Ishikawa (cell line): ENCODE measurements around the gene SLC25A13.
A peak's percentile ranks its signal among the peaks of the same experiment; 100 is the strongest.

Experiments used
- CEBPB ChIP-seq: IDR thresholded peaks from 2 replicates; pipeline ENCODE4 v1.6.1; 2012
- CREB1 ChIP-seq: IDR thresholded peaks from 2 replicates; pipeline ENCODE4 v1.6.1; 2012; ENCODE audit warnings: low read depth
- EGR1 ChIP-seq: IDR thresholded peaks from 2 replicates; pipeline ENCODE4 v1.6.1; 2012
- EP300 ChIP-seq: IDR thresholded peaks from 2 replicates; pipeline ENCODE4 v1.6.1; 2012; ENCODE audit warnings: borderline replicate concordance
- FOXM1 ChIP-seq: IDR thresholded peaks from 2 replicates; pipeline ENCODE4 v1.6.1; 2012; ENCODE audit warnings: low read depth, borderline replicate concordance
- MAX ChIP-seq: IDR thresholded peaks from 2 replicates; pipeline ENCODE4 v1.6.1; 2012
- NFIC ChIP-seq: IDR thresholded peaks from 2 replicates; pipeline ENCODE4 v1.6.1; 2012
- RAD21 ChIP-seq: IDR thresholded peaks from 2 replicates; pipeline ENCODE4 v1.6.1; 2012; ENCODE audit warnings: low read depth
- REST ChIP-seq: IDR thresholded peaks from 2 replicates; pipeline ENCODE4 v1.6.1; 2012; ENCODE audit warnings: low read depth, mild to moderate bottlenecking
- TAF1 ChIP-seq: IDR thresholded peaks from 2 replicates; pipeline ENCODE4 v1.6.1; 2012; ENCODE audit warnings: low read depth, mild to moderate bottlenecking
- TCF12 ChIP-seq: IDR thresholded peaks from 2 replicates; pipeline ENCODE4 v1.6.1; 2012; ENCODE audit warnings: low read depth
- TEAD4 ChIP-seq: IDR thresholded peaks from 2 replicates; pipeline ENCODE4 v1.6.1; 2012
- USF1 ChIP-seq: IDR thresholded peaks from 2 replicates; pipeline ENCODE4 v1.6.1; 2012
- YY1 ChIP-seq: IDR thresholded peaks from 2 replicates; pipeline ENCODE4 v1.6.1; 2012; ENCODE audit warnings: low read depth
- ZBTB7A ChIP-seq: IDR thresholded peaks from 2 replicates; pipeline ENCODE4 v1.6.1; 2012; ENCODE audit warnings: low read depth

SLC25A13 gene

GRCh38 chr7:96075510-96076349 lies 246.2 kb downstream of the SLC25A13 start:
- TF ChIP-seq CREB1, result no peak
- TF ChIP-seq TAF1, result no peak
- peak; percentile 44 for TF ChIP-seq USF1
- TF ChIP-seq CEBPB, result no peak
- TF ChIP-seq EGR1, result no peak
- peak; percentile 52; the same call in 1 of the 2 replicates for TF ChIP-seq ZBTB7A
- no peak for TF ChIP-seq NFIC
- no peak for TF ChIP-seq REST
- no peak for TF ChIP-seq EP300
- TF ChIP-seq MAX, result no peak; the same call in 1 of the 2 replicates
- TF ChIP-seq YY1, result no peak
- TF ChIP-seq TCF12, result no peak
- no peak for TF ChIP-seq TEAD4
- TF ChIP-seq FOXM1, result no peak
- peak; percentile 93 for TF ChIP-seq RAD21

GRCh38 chr7:96074871-96075270 lies 247.0 kb downstream of the SLC25A13 start:
- TF ChIP-seq TEAD4 (no peak), TCF12 (no peak), REST (no peak), YY1 (no peak), EGR1 (no peak), CREB1 (no peak), USF1 (no peak), NFIC (no peak), EP300 (no peak), ZBTB7A (no peak), FOXM1 (no peak), MAX (no peak), TAF1 (no peak), CEBPB (no peak), RAD21 (no peak)
